ENCODE results near the gene NECAB3. TPM values are rescaled to one million over a fixed set of nuclear protein-coding genes. Genes with fewer than 3 reads are reported as not detected.

NECAB3 gene
- total RNA-seq, 4 donors from 2014 or later = 30.6 to 71.9 (median 52.9) TPM

GRCh38 chr20:33697129-33697528, 22.9 kb upstream of the NECAB3 start:
- H3K27ac ChIP-seq = peak overlapping the region in 3 of 4 donors; percentile 16 to 50 (median 46)

DNA sequence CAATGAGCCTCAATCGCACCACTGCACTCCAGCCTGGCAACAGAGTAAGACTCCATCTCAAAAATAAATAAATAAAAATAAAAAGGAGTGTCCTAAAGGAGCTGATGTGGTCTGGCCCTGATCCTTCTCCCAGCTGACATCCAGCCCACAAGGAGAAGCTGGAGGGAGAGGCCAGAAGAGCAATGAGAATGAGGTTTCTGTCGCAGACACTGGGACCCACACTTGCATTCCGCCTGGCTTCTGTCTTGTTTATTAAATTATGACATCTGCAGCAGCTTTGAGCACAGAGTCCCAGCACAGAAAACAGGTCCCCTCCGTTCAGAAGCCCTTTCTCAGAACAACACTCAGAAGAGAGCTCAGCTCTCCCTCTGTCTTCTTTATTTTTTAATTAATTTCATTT, 22.2 kb upstream of the NECAB3 start:
- no peaks in the 10 kb centered on the region for H3K27me3 ChIP-seq
- ATAC-seq = no peak
- H3K4me3 ChIP-seq = no peak overlapping the region
- WGBS, 2 donors (ENCODE audit: low coverage in 1 of 2) = 62 to 83% methylated on average over 2 to 3 of the region's 4 CpGs
- TF ChIP-seq POLR2AphosphoS5 (IDR thresholded peaks at IDR 0.05) (no peak), POLR2A (IDR thresholded peaks at IDR 0.05) (no peak), CTCF (IDR thresholded peaks at IDR 0.05) (no peak), EP300 (IDR thresholded peaks at IDR 0.05) (no peak)
- peak overlapping the region in 2 of 4 donors; percentile 16 to 50 for H3K27ac ChIP-seq
- H3K36me3 ChIP-seq = no peaks in the 10 kb centered on the region
- no peaks in the 10 kb centered on the region for H3K9me3 ChIP-seq
- H3K4me1 ChIP-seq = peaks cover 0 to 33% (median 0%) of the 10 kb centered on the region in 3 donors

More at GRCh38 chr20:33697129-33697528, 22.9 kb upstream of the NECAB3 start:
- TF ChIP-seq POLR2A (IDR thresholded peaks at IDR 0.05) (no peak), EP300 (IDR thresholded peaks at IDR 0.05) (no peak), CTCF (IDR thresholded peaks at IDR 0.05) (no peak)
- WGBS, 2 donors (ENCODE audit: low coverage in 1 of 2) = 35 to 64% methylated on average over 5 to 6 of the region's 8 CpGs
- Histone ChIP-seq H3K36me3 (no peaks in the 10 kb centered on the region), H3K4me3 (no peak overlapping the region), H3K9me3 (no peaks in the 10 kb centered on the region), H3K27me3 (no peaks in the 10 kb centered on the region), H3K4me1 (peaks cover 0 to 33% (median 0%) of the 10 kb centered on the region in 3 donors)
- peak; percentile 84 for ATAC-seq

DNA sequence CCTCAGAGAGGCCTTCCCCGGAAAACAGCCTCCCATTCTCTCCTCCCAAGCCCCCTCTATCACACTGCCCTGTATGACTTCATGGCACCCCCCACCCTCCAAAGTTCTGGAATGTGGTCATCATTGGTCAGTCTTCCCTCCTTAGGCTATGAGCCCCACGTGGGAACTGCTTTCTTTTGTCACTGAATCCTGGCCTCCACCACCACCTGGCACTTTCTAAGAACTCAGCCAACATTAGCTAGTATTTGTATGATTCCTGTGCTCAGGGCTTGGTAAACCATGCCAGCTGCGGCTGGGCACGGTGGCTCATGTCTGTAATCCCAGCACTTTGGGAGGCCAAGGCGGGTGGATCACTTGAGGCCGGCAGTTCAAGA, 20.4 kb upstream of the NECAB3 start:
- no peak overlapping the region for H3K4me3 ChIP-seq
- peaks cover 0 to 33% (median 0%) of the 10 kb centered on the region in 3 donors for H3K4me1 ChIP-seq
- no peaks in the 10 kb centered on the region for H3K36me3 ChIP-seq
- WGBS, 2 donors (ENCODE audit: low coverage in 1 of 2) = 24 to 72% methylated on average over 2 of the region's 6 CpGs
- no peak for ATAC-seq
- no peaks in the 10 kb centered on the region for H3K27me3 ChIP-seq
- H3K27ac ChIP-seq = peak overlapping the region in 2 of 4 donors; percentile 29 to 60
- no peaks in the 10 kb centered on the region for H3K9me3 ChIP-seq
- no peak for TF ChIP-seq POLR2A (IDR thresholded peaks at IDR 0.05)
- TF ChIP-seq EP300 (IDR thresholded peaks at IDR 0.05) = no peak
- no peak for TF ChIP-seq POLR2AphosphoS5 (IDR thresholded peaks at IDR 0.05)
- TF ChIP-seq CTCF (IDR thresholded peaks at IDR 0.05) = no peak

DNA sequence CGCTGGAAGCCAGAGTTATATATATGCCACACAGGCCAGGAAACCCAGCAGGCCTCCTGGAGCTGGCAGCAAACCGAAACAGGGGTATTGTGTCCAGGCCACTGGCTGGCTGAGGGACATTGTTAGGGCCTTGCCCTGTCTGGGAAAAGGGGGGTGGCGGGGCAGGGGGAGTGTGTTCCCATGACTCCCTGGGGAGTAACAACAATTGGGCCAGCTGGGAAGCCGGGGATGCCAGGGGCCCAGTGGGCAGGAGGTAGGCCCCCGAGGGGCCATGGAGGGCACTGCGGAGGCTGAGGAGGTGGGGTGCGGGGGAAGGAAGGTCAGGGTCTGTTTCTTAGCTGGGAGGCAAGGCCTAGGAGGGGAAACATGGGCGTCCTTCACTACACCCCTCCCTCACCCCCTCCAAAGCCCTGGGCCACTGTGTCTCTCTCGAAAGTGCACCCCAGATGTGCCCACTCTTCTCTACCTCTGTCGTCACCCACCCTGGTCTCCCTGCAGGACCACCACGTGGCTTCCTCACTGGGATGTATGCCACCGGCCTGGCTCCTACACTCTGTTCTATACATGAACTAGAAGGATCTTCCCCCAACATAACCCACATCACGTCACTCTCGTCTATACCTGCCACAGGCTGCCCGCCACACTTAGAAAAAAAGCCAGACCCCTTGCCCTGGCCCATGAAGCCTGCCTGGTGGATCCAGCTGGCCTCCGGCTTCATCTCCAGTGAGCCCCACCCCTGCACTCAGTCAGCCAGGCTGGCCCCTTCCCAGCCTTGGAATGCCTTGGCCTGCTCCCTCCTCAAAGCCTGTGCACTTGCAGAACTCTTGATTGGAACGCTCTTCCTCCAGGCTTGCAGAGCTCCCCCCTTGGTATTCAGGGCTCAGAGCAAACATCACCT, 19.8 kb upstream of the NECAB3 start:
- WGBS, 2 donors (ENCODE audit: low coverage in 1 of 2) = 47 to 74% methylated on average over 4 to 8 of the region's 17 CpGs

More for the DNA sequence above, 19.8 kb upstream of the NECAB3 start:
- Histone ChIP-seq H3K4me1 (peaks cover 0 to 33% (median 0%) of the 10 kb centered on the region in 3 donors), H3K36me3 (no peaks in the 10 kb centered on the region), H3K27ac (peak overlapping the region in 3 of 4 donors; percentile 20 to 60 (median 29)), H3K27me3 (no peaks in the 10 kb centered on the region), H3K4me3 (no peak overlapping the region), H3K9me3 (no peaks in the 10 kb centered on the region)
- ATAC-seq = peak; percentile 83
- TF ChIP-seq EP300 (IDR thresholded peaks at IDR 0.05) = no peak
- TF ChIP-seq CTCF (IDR thresholded peaks at IDR 0.05) = no peak
- peak; percentile 9 for TF ChIP-seq POLR2AphosphoS5 (IDR thresholded peaks at IDR 0.05)
- no peak for TF ChIP-seq POLR2A (IDR thresholded peaks at IDR 0.05)
